ENCODE results near the gene GLP2R. TPM values are rescaled to one million over a fixed set of nuclear protein-coding genes. Genes with fewer than 3 reads are reported as not detected.

The GLP2R gene
- total and polyA plus RNA-seq, 2 of the 8 experiments (the other 6 are each of a cell fraction or from before 2014, with no cell fraction given), result not detected

- no peak for TF ChIP-seq KDM5A (IDR thresholded peaks at IDR 0.05; ENCODE audit: low read length)
- no peak; the same call in 1 of the 2 replicates for TF ChIP-seq KDM1A (IDR thresholded peaks at IDR 0.05; ENCODE audit: borderline replicate concordance, low read length)
- TF ChIP-seq CREB1 (IDR thresholded peaks at IDR 0.05), result no peak
- no peak for TF ChIP-seq POLR2AphosphoS5 (IDR thresholded peaks at IDR 0.05; ENCODE audit: low read depth, low read length)
- no peak for TF ChIP-seq ATF3 (IDR thresholded peaks at IDR 0.05; ENCODE audit: insufficient read depth, low read depth, low read length)
- TF ChIP-seq EGR1 (IDR thresholded peaks at IDR 0.05; ENCODE audit: borderline replicate concordance, low read depth, low read length), result no peak
- TF ChIP-seq BRCA1 (IDR thresholded peaks at IDR 0.05; ENCODE audit: low read depth, low read length), result no peak
Measured at GRCh38 chr17:9938764-9939163, 113.0 kb downstream of the GLP2R start (continued).

Measured in H1 (cell line).